VCaP (cell line): ENCODE measurements around the gene GTF2A1L.

Experiments
- H3K27ac ChIP-seq: fragments of 450-650 bp; 2 replicates; pipeline ENCODE4 v1.5.1; 2017
- CTCF ChIP-seq: fragments of 450-650 bp; conservative IDR thresholded peaks from 2 replicates; pipeline ENCODE4 v1.5.1; 2017; ENCODE audit warnings: mild to moderate bottlenecking, moderate library complexity

The GTF2A1L gene

GRCh38 chr2:48584551-48584950, 33.1 kb upstream of the GTF2A1L start:
- no peak overlapping the region for H3K27ac ChIP-seq
- no peak for TF ChIP-seq CTCF

GRCh38 chr2:48586433-48586832, 31.2 kb upstream of the GTF2A1L start:
- no peak for TF ChIP-seq CTCF
- no peak overlapping the region for H3K27ac ChIP-seq

GRCh38 chr2:48587560-48587959, 30.1 kb upstream of the GTF2A1L start:
- TF ChIP-seq CTCF, result no peak
- 0 out of 2 replicates have a peak overlapping the region, but pooled peaks have one; percentile 11 for H3K27ac ChIP-seq

- no peak for TF ChIP-seq CTCF
- 0 out of 2 replicates have a peak overlapping the region, but pooled peaks have one; percentile 11 for H3K27ac ChIP-seq
Measured at GRCh38 chr2:48587961-48588360, 29.7 kb upstream of the GTF2A1L start.

GRCh38 chr2:48588745-48589144, 28.9 kb upstream of the GTF2A1L start:
- no peak overlapping the region for H3K27ac ChIP-seq
- no peak for TF ChIP-seq CTCF

GRCh38 chr2:48589170-48589767, 28.4 kb upstream of the GTF2A1L start:
- no peak overlapping the region for H3K27ac ChIP-seq
- TF ChIP-seq CTCF, result peak; percentile 87

GRCh38 chr2:48590017-48590416, 27.6 kb upstream of the GTF2A1L start:
- TF ChIP-seq CTCF, result no peak
- no peak overlapping the region for H3K27ac ChIP-seq
